NCI-H1417 treated with DMSO at 0.1 percent for 48 hours (cell line): ENCODE results near the gene ACTN2.

ENCODE experiments used
- DNase-seq: peaks from one replicate; lab custom pipeline; 2025; lab: John Stamatoyannopoulos, UW

ACTN2 gene

DNA sequence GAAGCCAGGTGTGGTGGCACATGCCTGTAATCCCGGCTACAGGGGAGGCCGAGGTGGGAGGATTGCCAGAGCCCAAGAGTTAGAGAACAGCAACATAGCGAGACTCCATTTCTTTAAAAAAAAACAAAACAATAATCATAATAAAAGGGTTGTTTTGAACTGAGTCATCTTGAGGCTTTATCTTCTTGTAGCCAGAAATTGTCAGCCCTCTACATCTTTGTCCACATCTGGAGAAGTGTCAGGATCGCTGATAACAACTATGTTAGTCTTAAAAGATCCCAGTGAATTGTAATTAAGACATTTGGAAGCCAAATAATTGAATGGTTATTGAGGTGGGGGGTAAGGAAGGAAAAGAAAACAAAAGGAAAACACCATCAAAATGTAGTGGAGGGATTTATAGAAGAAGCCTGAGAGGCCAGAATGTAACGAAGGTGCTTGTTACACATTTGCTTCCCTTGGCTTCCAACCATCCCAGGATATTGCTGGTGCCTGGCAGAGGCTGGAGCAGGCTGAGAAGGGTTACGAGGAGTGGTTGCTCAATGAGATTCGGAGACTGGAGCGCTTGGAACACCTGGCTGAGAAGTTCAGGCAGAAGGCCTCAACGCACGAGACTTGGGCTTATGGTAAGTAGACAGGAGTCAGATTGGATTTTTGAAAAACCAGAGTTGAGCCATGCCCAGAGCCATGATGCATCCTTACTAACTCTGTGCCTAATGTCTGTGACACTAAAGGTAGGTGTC is 56.3 kb downstream of the ACTN2 start:
- DNase-seq = no peak

GRCh38 chr1:236744533-236744932 is 58.2 kb downstream of the ACTN2 start:
- no peak for DNase-seq

DNA sequence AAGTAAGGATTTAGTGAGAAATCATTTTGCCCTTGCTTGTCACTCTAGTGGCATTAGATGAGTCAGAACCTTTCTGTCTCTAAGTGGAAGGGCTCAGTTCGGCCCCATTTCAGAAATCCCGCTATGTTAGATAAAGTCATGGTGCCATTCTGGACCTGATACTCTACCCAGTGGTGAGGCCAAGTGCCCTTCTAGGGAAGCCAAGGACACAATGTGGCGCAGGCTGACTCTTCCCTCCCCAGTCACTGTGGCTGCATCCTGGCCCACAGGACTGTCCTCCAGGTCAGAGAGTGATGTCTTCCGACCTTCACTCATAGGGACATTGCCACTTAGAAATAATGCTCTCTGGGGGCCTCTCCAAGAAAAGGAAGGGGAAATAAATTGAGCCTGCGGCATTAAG is 60.5 kb downstream of the ACTN2 start:
- no peak for DNase-seq

GRCh38 chr1:236747311-236747985 is 61.1 kb downstream of the ACTN2 start:
- DNase-seq = no peak

- no peak for DNase-seq
Observed at GRCh38 chr1:236748268-236748870, 62.1 kb downstream of the ACTN2 start.

DNA sequence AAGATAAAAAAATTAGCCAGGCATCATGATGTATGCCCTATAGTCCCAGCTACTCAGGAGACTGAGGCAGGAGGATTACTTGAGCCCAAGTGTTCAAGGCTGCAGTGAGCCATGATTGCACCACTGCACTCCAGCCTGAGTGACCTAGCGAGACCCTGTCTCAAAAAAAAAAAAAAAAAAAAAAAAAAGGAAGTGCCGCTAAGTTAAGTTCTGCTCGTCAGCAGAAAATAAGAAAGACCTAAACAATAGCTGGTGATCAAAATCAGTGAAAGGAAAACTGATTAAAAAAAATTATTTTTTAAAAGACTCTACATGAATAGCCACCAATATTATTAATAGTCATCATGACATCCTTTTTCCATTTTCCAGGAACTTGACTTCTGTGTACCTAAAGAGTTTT is 64.6 kb downstream of the ACTN2 start:
- DNase-seq = no peak

DNA sequence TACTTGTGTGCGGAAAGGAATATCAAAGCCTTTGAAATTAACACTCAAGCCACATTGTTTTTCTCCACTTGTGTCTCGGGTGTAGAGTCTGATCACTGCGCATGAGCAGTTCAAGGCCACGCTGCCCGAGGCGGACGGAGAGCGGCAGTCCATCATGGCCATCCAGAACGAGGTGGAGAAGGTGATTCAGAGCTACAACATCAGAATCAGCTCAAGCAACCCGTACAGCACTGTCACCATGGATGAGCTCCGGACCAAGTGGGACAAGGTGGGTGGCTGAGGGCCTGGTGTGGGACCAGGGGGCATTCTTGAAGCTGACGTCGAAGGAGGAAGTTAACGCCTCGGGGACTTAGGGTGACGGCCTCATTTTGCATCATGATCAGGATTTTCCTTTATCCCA is 65.1 kb downstream of the ACTN2 start:
- DNase-seq = no peak

- DNase-seq = no peak
Observed at GRCh38 chr1:236751935-236752334, 65.6 kb downstream of the ACTN2 start.

GRCh38 chr1:236753516-236753915 is 67.2 kb downstream of the ACTN2 start:
- no peak for DNase-seq

DNA sequence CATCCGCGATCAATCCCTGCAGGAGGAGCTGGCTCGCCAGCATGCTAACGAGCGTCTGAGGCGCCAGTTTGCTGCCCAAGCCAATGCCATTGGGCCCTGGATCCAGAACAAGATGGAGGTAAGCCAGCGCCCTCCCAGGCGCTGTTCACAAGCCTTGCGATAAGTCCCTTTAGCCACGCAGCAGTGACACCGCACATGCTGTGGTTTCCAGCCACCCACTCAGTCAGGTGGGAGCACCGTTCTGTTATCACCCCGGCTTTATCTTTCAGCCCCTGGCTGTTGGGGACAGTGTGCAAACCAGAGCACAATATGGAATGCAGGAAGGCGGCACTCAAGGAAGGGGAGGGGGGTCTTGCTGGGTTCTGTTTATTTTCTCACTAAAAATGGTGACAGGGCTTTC is 67.7 kb downstream of the ACTN2 start:
- no peak for DNase-seq

DNA sequence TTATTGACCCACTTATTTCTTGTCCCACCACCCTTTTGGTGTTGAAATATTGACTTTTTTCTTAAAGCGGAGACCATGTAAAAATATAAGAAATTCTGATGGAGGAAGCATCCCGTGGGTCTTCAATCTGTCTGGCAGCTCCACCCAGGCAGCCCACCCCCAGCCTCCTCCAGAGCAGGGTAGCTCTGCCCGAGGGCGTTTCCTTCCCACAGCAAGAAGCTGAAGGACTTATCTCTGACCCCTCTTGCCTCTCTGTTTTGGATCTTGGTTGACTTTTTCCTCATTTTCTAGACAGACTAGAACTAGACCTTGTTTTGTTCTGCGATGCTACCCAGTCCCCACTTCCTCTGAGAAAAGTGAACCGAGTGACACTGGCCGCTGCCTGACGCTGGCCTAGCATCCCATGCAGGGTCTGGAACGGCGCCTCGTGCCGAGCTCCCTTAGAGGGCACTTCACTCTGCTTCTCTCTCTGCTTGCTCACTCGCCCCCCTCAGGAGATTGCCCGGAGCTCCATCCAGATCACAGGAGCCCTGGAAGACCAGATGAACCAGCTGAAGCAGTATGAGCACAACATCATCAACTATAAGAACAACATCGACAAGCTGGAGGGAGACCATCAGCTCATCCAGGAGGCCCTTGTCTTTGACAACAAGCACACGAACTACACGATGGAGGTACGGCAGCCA is 68.4 kb downstream of the ACTN2 start:
- DNase-seq = no peak

DNA sequence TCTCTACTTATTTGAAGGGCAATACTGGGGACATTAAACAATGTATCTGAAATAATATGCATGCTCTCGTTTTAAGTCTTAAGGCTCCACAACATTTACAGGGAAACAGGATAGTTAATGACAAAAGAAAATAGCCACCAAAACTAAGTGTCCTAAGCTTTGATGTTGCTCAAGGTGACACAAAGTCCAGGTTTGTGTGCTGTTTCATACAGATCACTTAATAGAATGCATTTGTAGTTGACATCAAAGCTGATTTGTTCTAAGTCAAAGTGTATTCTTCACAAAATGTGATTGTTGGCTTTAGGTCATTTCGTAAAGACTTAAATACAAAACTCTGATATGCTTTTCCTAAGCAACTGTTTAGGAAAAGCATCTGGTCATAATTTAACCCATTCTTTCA is 71.3 kb downstream of the ACTN2 start:
- DNase-seq = no peak

GRCh38 chr1:236759252-236759859 is 73.1 kb downstream of the ACTN2 start:
- DNase-seq = no peak

DNA sequence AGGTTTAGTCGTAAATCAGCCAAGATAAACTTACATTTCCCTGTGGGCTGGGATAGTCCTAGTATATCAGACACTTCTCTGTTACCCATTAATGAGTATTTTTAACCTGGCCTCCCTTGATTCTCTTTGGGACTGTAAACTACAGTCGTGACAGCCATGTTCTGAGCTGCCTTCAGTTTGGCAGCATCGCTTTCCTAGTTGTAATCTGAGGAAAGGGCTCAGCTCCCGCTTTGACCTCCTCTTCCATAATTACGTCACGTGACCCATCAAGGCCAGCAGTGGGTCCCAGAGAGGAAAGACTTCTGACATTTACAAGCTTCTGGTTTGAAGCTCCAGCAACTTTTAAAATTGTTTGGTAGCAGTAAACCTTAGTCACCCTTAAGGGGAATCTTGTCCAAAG is 74.2 kb downstream of the ACTN2 start:
- DNase-seq = no peak

- no peak for DNase-seq
Observed at GRCh38 chr1:236760986-236761385, 74.7 kb downstream of the ACTN2 start.

DNA sequence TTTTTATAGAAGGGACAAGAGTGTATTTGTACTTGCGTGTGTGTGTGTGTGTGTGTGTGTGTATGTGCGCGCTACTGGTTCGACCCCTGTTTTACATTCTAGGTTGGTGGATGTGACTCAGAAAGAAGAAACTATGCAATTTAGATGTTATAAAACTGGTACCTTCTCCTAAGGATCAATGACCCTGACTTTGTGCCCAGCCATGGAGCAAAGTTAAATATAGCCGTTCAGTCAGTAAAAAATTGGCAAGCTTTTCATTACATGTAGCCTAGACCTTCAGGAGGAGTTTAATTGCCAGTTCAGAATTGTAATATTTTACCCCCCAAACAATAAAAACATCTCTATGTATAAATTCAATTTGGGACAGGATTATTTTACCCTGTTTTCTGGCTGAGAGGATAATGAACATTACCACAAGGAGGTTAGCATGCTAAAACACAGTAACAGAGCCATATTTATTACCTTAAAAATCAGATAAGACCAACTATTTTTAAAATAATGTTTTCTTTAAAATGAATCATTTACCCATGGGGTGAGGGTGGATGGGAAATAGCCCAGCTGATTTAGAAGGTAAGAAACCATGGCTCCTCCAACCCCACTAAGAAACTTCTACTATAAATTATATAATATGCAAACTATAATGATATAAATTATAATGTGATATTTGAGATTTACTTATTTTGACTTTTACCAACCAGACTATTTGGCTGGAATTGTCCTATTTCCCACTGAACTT is 75.3 kb downstream of the ACTN2 start:
- DNase-seq = no peak

- no peak for DNase-seq
Observed at GRCh38 chr1:236762410-236762809, 76.1 kb downstream of the ACTN2 start.

GRCh38 chr1:236765831-236766230 is 79.5 kb downstream of the ACTN2 start:
- DNase-seq = no peak

GRCh38 chr1:236766506-236766905 is 80.2 kb downstream of the ACTN2 start:
- no peak for DNase-seq

GRCh38 chr1:236767276-236767675 is 81.0 kb downstream of the ACTN2 start:
- DNase-seq = no peak

DNA sequence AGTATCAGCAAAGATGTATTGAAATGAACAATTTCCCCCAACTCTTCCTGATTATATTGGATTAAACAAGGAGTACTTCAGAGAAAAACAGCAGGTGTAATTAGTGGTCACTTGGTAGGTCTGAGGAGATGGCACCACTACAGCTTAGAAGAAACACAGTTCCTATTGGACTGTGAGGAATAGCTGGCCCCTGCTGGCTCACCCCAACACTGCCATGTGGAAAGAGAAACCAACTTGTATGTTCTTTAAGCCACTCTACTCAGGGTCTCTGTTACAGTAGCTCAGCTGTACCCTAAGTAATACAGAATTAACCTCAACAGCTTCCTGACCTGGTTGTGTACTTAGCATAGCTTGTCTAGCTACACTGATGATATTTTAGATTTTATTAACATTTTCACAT is 82.3 kb downstream of the ACTN2 start:
- DNase-seq = no peak

- DNase-seq = no peak
Observed at GRCh38 chr1:236773919-236774318, 87.6 kb downstream of the ACTN2 start.
